Sciatic nerve (tissue), 2 donors: ENCODE measurements around the gene AKNAD1. TPM values are rescaled to one million over a fixed set of nuclear protein-coding genes. Genes with fewer than 3 reads are reported as not detected.
A peak's percentile ranks its signal among the peaks of the same experiment; 100 is the strongest.

Source experiments
- ATAC-seq: fragments of 200-7000 bp; cut with Tn5 transposase; one replicate; pipeline ENCODE4 v1.9.1; 2020; ENCODE audit warnings: mild to moderate bottlenecking, moderate library complexity
- DNase-seq: peaks from one replicate; pipeline ENCODE4 v3.0.0-alpha.2; 2020; ENCODE audit warnings: low spot score
- intact Hi-C: fragments of 100-400 bp; cut with DNase I; formaldehyde crosslinking; loops from one replicate; pipeline ENCODE4 v1.14.2; 2022
- total RNA-seq: library from RNA; stranded (reverse); fragmentation: NEBNext Ultra II Directional; extraction: Animal tissue kit (Norgen Biotek cat#: 25700); gene quantifications from one replicate; pipeline ENCODE4 v1.2.1, GENCODE V29; 2021
- donor health status: DM: no; HTN: no; CAD: no.
- donor health status: DM: no; HTN: no; CAD: no.

AKNAD1 gene
- total RNA-seq, 1 donor from 2014 or later, result 1.3 TPM

DNA sequence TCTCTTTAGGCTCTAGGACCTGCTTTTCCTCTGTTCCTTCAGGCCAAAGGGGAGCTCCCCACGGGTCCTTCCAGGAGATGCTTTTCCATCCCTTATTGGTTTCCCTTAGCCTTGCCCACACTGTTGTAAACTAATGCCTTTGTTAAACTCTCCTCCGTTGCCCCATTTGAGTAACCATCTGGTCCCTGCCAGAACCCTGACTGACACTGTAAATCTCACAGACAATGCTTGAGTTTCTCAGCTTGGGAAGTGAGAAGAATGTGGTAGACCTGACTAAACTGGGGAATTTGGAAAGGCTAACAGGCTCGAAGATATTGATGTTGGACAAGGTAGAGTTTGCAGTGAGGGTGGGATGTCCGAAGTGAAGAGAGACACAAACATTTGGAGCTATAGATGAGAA lies 11.4 kb downstream of the AKNAD1 start:
- intact Hi-C loops, result no loop called here
- ATAC-seq (no peak), DNase-seq (no peak)

DNA sequence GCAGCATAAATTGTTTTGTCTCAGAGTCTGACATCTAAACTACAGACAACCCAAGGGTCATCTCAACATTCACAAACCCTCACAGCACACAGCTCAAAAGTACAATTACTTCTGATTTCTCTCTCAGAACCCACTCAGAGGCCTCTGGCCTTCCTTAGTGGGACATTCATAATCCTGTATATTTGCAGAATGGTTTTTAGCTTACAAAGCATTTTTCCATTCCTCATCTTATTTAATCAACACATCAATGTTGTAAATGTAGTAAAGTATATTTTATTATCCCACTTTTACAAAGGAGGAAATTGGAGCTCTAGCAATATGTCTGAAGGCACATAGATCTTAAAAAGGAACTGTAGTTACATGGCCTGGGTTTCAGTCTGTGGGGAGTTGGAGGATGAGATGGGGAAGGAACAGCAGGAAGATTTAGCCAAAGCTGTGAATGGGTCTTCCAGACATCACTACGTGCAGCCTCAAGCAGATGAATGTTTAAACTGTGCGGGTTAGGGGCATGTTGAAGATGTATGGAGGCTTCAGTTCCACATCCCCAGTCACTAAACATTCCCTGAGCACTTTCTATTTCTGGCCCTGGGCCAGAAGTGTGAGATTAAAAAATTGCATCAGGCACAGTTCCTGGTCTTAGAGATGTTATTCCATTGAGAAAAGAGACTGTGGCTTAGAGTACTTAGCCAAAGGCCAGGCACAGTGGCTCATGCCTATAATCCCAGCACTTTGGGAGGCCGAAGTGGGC lies 13.3 kb downstream of the AKNAD1 start:
- DNase-seq (no peak), ATAC-seq (no peak)
- intact Hi-C loops, result no loop called here

DNA sequence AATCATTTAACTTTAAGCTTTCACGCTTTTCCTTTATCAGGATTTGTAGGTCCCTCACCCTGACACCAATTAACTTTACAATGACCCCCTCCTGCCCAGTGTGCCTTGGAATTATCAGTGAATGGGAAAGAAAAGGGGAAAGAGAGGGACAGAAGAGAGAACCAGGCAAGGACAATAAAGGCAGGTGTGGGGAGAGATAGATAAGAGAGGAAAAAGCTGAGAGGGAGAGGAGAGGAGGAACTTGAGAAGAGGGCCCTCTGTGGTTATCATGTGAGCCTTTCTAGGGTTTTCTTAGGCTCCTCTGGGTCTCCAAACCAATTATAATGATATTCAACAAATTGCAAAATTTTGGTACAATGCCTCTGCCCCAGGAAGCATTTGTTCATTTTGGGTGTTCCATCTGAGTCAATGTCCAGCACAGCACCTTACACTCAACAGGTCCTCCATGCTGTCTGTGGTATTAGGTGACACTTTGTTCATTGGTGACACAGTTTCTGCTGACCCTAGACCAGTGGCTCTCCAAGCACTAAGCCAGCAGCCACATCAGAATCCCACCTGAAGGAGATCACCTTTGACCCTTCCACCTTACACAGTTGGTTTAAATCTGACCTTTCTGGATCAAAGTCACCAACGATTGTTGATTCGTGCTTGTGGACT lies 14.2 kb downstream of the AKNAD1 start:
- DNase-seq, result no peak
- no peak for ATAC-seq
- intact Hi-C loops, result no loop called here

- DNase-seq, result no peak
- intact Hi-C loops, result no loop called here
- peak; percentile 45 for ATAC-seq
Measured at GRCh38 chr1:108841703-108842102, 15.2 kb downstream of the AKNAD1 start.

DNA sequence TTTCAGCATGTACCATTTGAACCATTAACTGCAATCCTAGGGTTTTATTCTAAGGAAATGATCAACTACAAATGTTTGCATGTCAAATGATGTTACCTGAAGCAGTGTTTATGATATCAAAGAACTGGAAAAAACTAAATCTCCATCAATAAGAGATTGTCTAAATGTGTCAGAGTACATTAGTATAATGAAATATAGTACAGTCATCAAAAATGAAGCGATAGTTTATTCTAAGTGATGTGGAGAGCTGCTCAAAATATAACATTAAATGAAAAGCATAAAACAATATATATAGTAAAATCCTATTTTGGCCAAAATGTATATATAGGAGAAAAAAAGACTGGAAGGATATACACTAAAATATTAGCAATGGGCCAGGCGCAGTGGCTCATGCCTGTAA lies 24.0 kb downstream of the AKNAD1 start:
- DNase-seq, result no peak
- intact Hi-C loops, result no loop called here

GRCh38 chr1:108831225-108831624 lies 25.7 kb downstream of the AKNAD1 start:
- DNase-seq (no peak), ATAC-seq (no peak)
- intact Hi-C loops, result no loop called here

More for the DNA sequence above, 24.0 kb downstream of the AKNAD1 start:
- no peak for ATAC-seq

DNA sequence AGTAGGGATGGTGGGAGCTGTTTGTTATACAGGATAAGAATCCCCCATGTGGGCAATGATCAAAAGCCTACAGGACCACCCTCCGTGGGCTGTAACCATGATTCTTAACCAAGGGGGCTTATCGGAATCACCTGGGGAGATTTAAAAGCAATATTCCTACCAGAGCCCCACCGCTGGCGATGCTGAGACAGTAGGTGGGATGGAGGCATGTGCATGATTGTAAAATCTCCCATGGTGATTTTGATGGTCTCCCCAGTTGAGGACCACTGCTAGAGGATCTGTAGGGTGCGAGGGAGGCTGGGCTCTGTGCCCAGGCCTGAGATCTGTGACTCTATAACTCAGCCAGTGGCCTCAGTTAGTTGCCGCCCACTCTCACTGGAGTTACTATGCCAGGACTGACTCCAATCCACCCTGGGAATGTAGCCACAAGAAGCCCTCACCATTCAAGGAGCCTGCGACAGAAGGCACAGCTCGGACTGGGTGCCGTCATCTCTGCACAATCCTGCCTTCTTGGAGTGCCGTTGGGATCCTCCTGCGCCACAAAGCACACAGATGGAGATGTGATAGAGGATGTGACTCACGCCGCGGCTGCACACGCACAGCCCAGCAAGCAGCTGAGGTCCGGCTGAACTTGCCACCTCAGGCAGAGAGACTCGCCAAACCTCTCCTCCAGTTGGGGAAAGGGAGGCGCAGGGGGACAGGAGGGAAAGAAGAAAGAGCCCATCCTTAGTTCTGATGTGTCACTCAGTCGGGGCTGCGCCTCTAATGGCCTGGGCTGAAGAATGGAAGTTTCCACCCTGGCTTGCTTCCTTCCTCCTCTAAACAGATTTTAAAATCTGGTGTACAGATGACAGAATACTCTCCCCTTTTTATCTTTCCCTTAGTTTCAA lies 26.5 kb downstream of the AKNAD1 start:
- intact Hi-C loops, result no loop called here
- peak; percentile 84 for ATAC-seq
- peak; percentile 81 for DNase-seq

- intact Hi-C loops, result loop anchor here (5.0 kb wide), 1 partner anchor 63 kb away; no protein-coding TSS in a partner anchor
- peak; percentile 68 for DNase-seq
Measured at GRCh38 chr1:108829498-108829916, 27.4 kb downstream of the AKNAD1 start.

DNA sequence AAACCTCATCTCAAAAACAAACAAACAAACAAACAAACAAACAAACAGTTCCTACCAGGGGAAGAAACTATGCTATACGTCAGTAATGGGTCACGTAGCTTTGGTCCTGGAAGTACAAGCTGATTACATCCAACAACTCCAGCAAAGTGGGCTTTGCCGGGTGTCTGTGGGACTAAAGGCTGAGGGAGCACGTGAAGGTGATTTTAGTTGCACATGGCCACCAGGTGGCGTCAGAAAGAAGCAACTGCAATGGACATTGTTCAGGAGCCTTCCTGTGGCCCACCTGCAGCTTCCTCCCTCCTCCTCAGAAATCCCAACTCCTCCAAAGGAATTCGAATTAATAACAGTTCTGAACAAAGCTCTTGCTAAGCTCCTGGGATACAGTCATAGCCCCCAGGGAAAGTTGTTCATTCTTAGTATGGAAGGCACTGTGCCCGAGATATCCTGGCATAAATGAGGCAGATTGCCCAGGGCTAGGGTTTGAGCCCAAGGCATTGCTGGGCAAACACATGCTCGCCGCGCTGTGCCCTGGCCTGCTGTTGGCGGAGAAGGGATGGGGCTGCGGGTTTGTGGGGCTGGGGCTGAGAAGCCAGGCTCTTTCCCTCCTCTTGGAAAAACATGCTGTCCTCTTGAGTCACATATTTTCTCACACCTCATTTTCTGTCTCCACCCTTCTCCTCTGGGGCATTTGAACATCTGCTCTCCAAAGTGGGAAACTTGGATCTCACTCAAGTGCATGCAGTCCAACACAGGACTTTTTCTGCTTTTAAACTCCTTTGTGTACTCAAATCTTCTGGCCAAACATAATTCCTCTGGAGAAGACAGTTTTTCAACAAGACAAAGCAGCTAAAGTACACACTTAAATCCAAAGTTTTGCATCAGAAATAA lies 28.6 kb downstream of the AKNAD1 start:
- peak; percentile 91 for DNase-seq
- intact Hi-C loops, result loop anchor here (5.0 kb wide), 1 partner anchor 64 kb away; no protein-coding TSS in a partner anchor

More at GRCh38 chr1:108829498-108829916, 27.4 kb downstream of the AKNAD1 start:
- peak; percentile 5 for ATAC-seq

GRCh38 chr1:108826081-108826635 lies 30.7 kb downstream of the AKNAD1 start:
- intact Hi-C loops, result loop anchor here (5.0 kb wide), 1 partner anchor 66 kb away; no protein-coding TSS in a partner anchor
- DNase-seq (no peak), ATAC-seq (no peak)

More for the DNA sequence above, 28.6 kb downstream of the AKNAD1 start:
- ATAC-seq, result peak; percentile 91

DNA sequence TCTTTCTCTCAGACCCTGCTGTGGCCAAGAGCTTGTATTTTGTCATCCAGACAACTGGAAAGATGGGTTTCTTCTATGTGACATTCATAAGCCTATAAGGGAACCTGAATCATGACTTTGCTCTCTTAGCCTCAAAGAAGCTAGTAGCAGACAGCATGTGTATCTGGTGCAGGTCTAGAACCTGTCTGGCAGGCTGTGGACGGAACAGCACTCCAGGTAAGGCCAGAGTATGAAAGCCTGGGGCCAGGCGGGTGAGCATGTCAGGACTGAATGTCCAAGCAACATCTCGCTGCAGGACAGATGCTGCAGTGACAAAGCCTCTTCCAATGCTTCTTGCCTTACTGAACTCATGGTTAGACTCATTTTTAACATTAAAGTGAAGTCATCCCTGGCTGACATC lies 32.8 kb downstream of the AKNAD1 start:
- DNase-seq, result no peak
- no peak for ATAC-seq
- intact Hi-C loops, result no loop called here

- ATAC-seq, result no peak
- intact Hi-C loops, result no loop called here
- no peak for DNase-seq
Measured at GRCh38 chr1:108823632-108824031, 33.3 kb downstream of the AKNAD1 start.

GRCh38 chr1:108819878-108820277 lies 37.0 kb downstream of the AKNAD1 start:
- no peak for ATAC-seq
- intact Hi-C loops, result no loop called here
- DNase-seq, result no peak

DNA sequence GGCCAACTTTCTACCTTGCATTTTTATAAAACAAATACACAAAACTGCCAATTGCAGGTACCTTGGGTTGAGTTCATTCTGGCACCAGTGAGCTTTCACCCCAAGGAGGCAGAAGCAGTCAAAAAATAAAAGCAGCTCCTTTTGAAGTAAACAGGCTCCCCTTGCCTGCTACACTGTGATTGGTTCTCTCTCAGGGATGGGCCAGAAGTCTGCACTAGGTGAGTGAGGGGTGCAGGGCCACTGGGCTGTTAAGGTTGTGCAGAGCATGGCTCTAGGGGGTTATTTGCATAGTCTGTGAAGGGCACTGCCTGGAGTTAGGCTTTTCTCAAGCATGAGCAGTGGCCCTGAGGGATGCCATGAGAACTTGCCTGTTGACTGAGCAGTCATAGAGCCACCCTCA lies 39.1 kb downstream of the AKNAD1 start:
- DNase-seq (no peak), ATAC-seq (no peak)
- intact Hi-C loops, result no loop called here

DNA sequence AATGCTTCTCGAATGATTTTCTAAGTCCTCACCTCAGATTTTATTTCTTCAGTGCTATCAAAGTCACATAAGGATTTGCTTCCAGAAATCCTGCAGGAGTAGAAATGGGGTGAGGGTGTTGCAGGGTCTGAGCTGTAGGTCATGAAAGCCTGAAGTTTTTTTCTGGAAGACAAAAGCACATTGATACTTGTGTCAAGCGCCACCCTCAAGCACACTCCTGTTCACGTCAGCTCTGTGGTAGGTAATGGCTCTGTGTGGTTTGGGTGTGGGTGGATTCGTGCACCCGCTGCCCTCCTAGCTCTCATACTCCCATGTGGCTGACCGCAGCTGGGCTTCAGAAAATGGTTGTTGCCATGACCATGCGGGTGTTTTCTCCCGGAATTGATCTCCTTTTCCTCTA lies 39.9 kb downstream of the AKNAD1 start:
- ATAC-seq (peak; percentile 94), DNase-seq (peak; percentile 84)
- intact Hi-C loops, result no loop called here

DNA sequence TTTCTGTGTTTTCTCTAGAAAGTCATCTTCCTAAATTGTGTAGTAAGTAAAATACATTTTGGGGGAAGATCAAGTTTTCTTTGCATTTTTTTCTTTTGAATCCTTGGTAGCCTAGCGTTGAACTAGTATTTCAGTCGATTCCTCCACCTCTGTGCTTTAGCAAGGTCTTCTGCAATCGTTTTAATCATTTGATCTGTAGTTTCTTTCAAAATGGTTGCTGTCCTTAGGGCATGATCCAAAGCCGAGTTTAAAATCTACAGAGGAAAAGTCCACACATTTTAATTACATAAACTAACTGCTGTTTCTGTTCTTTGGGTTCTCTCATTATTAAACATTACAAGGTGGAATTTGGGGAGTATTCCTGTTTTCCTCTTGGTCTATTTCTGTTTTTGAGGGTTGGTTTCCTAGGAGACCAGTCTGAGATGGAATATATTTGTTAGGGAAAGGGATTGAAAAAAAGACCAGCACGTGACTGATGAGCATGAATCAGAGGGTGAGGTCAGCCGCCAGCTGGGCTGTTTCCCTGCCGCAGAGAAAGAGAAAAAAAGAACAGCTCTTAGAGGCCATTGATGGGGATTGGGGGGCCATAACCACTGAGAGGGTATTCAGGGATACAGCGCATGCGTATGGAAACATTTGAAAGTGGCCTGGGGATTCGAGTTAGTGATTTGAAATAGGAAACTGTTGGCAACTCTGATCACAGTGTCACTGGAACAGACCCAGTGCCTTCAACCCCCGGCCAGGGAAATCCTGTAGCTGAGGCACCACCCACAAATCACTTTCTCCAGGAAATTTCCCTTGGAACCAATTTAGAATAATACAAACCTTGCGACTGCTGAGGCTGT lies 40.6 kb downstream of the AKNAD1 start:
- DNase-seq (peak; percentile 85), ATAC-seq (peak; percentile 94)
- intact Hi-C loops, result no loop called here

DNA sequence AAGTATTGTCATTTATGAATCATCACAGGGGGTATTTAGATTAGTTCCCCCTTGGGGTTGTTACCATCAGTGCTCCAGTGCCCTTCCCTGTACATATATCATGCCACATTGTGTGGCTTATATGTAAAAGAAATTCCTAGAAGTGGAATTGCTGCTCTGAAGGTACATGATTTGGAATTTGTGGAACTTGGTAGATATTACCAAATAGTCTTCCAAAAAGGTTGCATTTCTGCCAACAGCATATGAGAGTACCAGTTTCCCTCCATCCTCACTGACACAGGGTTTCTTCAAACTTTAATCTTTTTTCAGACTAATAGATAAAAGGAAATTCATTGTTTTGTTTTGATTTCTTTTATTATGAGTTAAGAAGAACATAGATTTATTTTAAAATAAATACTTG lies 41.3 kb downstream of the AKNAD1 start:
- intact Hi-C loops, result no loop called here
- DNase-seq, result no peak
- ATAC-seq, result no peak
